Upper lobe of right lung (tissue), 1 donor: ENCODE measurements around the gene UPF3A. TPM values are rescaled to one million over a fixed set of nuclear protein-coding genes. Genes with fewer than 3 reads are reported as not detected.
A peak's percentile ranks its signal among the peaks of the same experiment; 100 is the strongest.

Experiments used
- ATAC-seq: fragments of 200-7000 bp; cut with Tn5 transposase; one replicate; pipeline ENCODE4 v1.9.1; 2020; ENCODE audit warnings: mild to moderate bottlenecking, moderate library complexity
- DNase-seq: peaks from one replicate; pipeline ENCODE4 v3.0.0-alpha.2; 2020
- H3K27ac ChIP-seq: fragments of 200-600 bp; one replicate; pipeline ENCODE4 v1.8.0; 2022
- H3K27me3 ChIP-seq: fragments of 200-600 bp; one replicate; pipeline ENCODE4 v1.8.0; 2022; ENCODE audit warnings: mild to moderate bottlenecking
- H3K36me3 ChIP-seq: fragments of 200-600 bp; one replicate; pipeline ENCODE4 v1.8.0; 2022
- H3K4me1 ChIP-seq: fragments of 200-600 bp; one replicate; pipeline ENCODE4 v1.8.0; 2022
- H3K4me3 ChIP-seq: fragments of 200-600 bp; one replicate; pipeline ENCODE4 v1.8.0; 2022; ENCODE audit warnings: mild to moderate bottlenecking
- H3K9me3 ChIP-seq: fragments of 200-600 bp; one replicate; pipeline ENCODE4 v1.8.0; 2022
- CTCF ChIP-seq: fragments of 200-600 bp; IDR thresholded peaks from one replicate; pipeline ENCODE4 v1.8.0; 2022; ENCODE audit warnings: antibody characterized with exemption
- intact Hi-C: fragments of 100-400 bp; cut with DNase I; formaldehyde crosslinking; loops from one replicate; pipeline ENCODE4 v1.11.0; 2022
- long read RNA-seq: library from polyadenylated mRNA; unstranded; transcript quantifications from one replicate; pipeline ENCODE4 v2.0.0, GENCODE V29; 2021
- total RNA-seq: library from RNA; stranded (reverse); fragmentation: NEBNext Ultra II Directional; extraction: Animal tissue kit (Norgen Biotek cat#: 25700); gene quantifications from one replicate; pipeline ENCODE4 v1.2.1, GENCODE V29; 2021
- donor health status: DM: no; HTN: yes; CAD: no; lungs with severe emphysema.

The UPF3A gene
- total RNA-seq, result 35.6 TPM
- long read RNA-seq, transcript UPF3A-202 (10 exons, 2,387 nt), result major isoform, 8 of 74 reads
- long read RNA-seq, partial matches to known transcripts, result 30 of 74 reads
- long read RNA-seq, other reads (novel, unspliced or antisense), result 28 of 74 reads

GRCh38 chr13:114281351-114282040 lies at the start of gene UPF3A:
UPF3A (plus strand) TSS chr13:114281601; CDS start chr13:114281640, 39 bp downstream.
- peaks cover 5% of the 10 kb centered on the region for H3K36me3 ChIP-seq
- H3K4me3 ChIP-seq, result peak within 1 kb of the TSS; percentile 72
- peak within 1 kb of the TSS; percentile 94 for H3K27ac ChIP-seq
- intact Hi-C loops, result no loop called here
- TF ChIP-seq CTCF, result no peak
- H3K4me1 ChIP-seq, result peaks cover 26% of the 10 kb centered on the region
- DNase-seq (peak; percentile 96), ATAC-seq (peak; percentile 94)
- H3K27me3 ChIP-seq, result no peaks in the 10 kb centered on the region
- no peaks in the 10 kb centered on the region for H3K9me3 ChIP-seq

- Histone ChIP-seq H3K36me3 (peaks cover 4% of the 10 kb centered on the region), H3K9me3 (no peaks in the 10 kb centered on the region), H3K4me1 (peaks cover 11% of the 10 kb centered on the region), H3K27ac (no peak overlapping the region), H3K4me3 (no peak overlapping the region), H3K27me3 (peaks cover 14% of the 10 kb centered on the region)
- intact Hi-C loops, result no loop called here
- no peak for DNase-seq
- ATAC-seq, result no peak
- TF ChIP-seq CTCF, result no peak
These were observed 49.5 kb upstream of the UPF3A start for GRCh38 chr13:114231886-114232285.

- Histone ChIP-seq H3K27ac (peak overlapping the region; percentile 89), H3K9me3 (no peaks in the 10 kb centered on the region), H3K36me3 (peaks cover 28% of the 10 kb centered on the region), H3K27me3 (peaks cover 1% of the 10 kb centered on the region), H3K4me3 (peak overlapping the region; percentile 94), H3K4me1 (peaks cover 11% of the 10 kb centered on the region)
- DNase-seq (no peak), ATAC-seq (no peak)
- TF ChIP-seq CTCF, result no peak
- intact Hi-C loops, result no loop called here
These were observed 47.1 kb upstream of the UPF3A start for GRCh38 chr13:114234266-114234644.

GRCh38 chr13:114234645-114235421 lies 46.6 kb upstream of the UPF3A start, which contains the start of gene CDC16:
CDC16 (plus strand) TSS chr13:114234897; CDS start chr13:114235085, 188 bp downstream.
- intact Hi-C loops, result no loop called here
- peak within 1 kb of the TSS; percentile 94 for H3K4me3 ChIP-seq
- peak; percentile 96 for DNase-seq
- H3K36me3 ChIP-seq, result peaks cover 33% of the 10 kb centered on the region
- no peak for TF ChIP-seq CTCF
- H3K9me3 ChIP-seq, result no peaks in the 10 kb centered on the region
- ATAC-seq, result peak; percentile 99
- H3K4me1 ChIP-seq, result peaks cover 11% of the 10 kb centered on the region
- no peaks in the 10 kb centered on the region for H3K27me3 ChIP-seq
- peak within 1 kb of the TSS; percentile 89 for H3K27ac ChIP-seq

- intact Hi-C loops, result no loop called here
- H3K4me1 ChIP-seq, result peaks cover 11% of the 10 kb centered on the region
- H3K9me3 ChIP-seq, result no peaks in the 10 kb centered on the region
- no peak for ATAC-seq
- peak overlapping the region; percentile 94 for H3K4me3 ChIP-seq
- H3K27me3 ChIP-seq, result no peaks in the 10 kb centered on the region
- no peak for TF ChIP-seq CTCF
- DNase-seq, result no peak
- H3K36me3 ChIP-seq, result peaks cover 42% of the 10 kb centered on the region
- H3K27ac ChIP-seq, result peak overlapping the region; percentile 27
These were observed 45.7 kb upstream of the UPF3A start for GRCh38 chr13:114235697-114236096.
